Breast epithelium (tissue), 3 donors: ENCODE data around the gene H2AZ1.
"Not testable (repeated sequence)": the region's sequence is repeated elsewhere in the genome, so short reads cannot be mapped to it uniquely, and the experiment has no call there.

ENCODE experiments used
- CTCF ChIP-seq, 3 donors: fragments of 450-650 bp; IDR thresholded peaks; one replicate each; pipeline ENCODE4 v1.5.1; 2016 to 2017; ENCODE audit warnings: antibody characterized with exemption in 3 of 3, mild to moderate bottlenecking in 3 of 3, moderate library complexity in 3 of 3
- POLR2AphosphoS5 ChIP-seq, 3 donors: sonication (generic); formaldehyde crosslinking; IDR thresholded peaks; one replicate each; pipeline ENCODE4 v1.6.1; 2017; ENCODE audit warnings: antibody characterized with exemption in 3 of 3

- TF ChIP-seq CTCF, POLR2AphosphoS5 (IDR thresholded peaks at IDR 0.05): not testable (repeated sequence)
These were observed 8.1 kb upstream of the H2AZ1 start for GRCh38 chr4:99958207-99958606.
